Measurements from ENCODE around the gene KMT2C.
"Not testable (repeated sequence)": the region's sequence is repeated elsewhere in the genome, so short reads cannot be mapped to it uniquely, and the experiment has no call there.

Gene KMT2C

GRCh38 chr7:152286972-152287371 lies 148.8 kb downstream of the KMT2C start:
- DNase-seq: not testable (repeated sequence)

- not testable (repeated sequence) for DNase-seq
Observed at GRCh38 chr7:152286219-152286618, 149.6 kb downstream of the KMT2C start.

GRCh38 chr7:152284998-152285397 lies 150.8 kb downstream of the KMT2C start:
- not testable (repeated sequence) for DNase-seq

GRCh38 chr7:152277687-152278086 lies 158.1 kb downstream of the KMT2C start:
- not testable (repeated sequence) for DNase-seq

GRCh38 chr7:152270427-152270826 lies 165.4 kb downstream of the KMT2C start:
- not testable (repeated sequence) for DNase-seq

GRCh38 chr7:152266859-152267258 lies 168.9 kb downstream of the KMT2C start:
- DNase-seq: not testable (repeated sequence)

GRCh38 chr7:152264915-152265314 lies 170.9 kb downstream of the KMT2C start:
- not testable (repeated sequence) for DNase-seq

GRCh38 chr7:152262146-152262545 lies 173.7 kb downstream of the KMT2C start:
- not testable (repeated sequence) for DNase-seq

GRCh38 chr7:152259645-152260044 lies 176.2 kb downstream of the KMT2C start:
- not testable (repeated sequence) for DNase-seq

GRCh38 chr7:152247851-152248250 lies 188.0 kb downstream of the KMT2C start:
- not testable (repeated sequence) for DNase-seq

GRCh38 chr7:152245417-152245816 lies 190.4 kb downstream of the KMT2C start:
- not testable (repeated sequence) for DNase-seq

- not testable (repeated sequence) for DNase-seq
Observed at GRCh38 chr7:152243464-152243863, 192.3 kb downstream of the KMT2C start.

- DNase-seq: not testable (repeated sequence)
Observed at GRCh38 chr7:152241301-152241700, 194.5 kb downstream of the KMT2C start.

- DNase-seq: not testable (repeated sequence)
Observed at GRCh38 chr7:152236306-152236705, 199.5 kb downstream of the KMT2C start.

GRCh38 chr7:152234421-152234820 lies 201.4 kb downstream of the KMT2C start:
- DNase-seq: not testable (repeated sequence)

GRCh38 chr7:152231089-152231488 lies 204.7 kb downstream of the KMT2C start:
- DNase-seq: no peak

- DNase-seq: not testable (repeated sequence)
Observed at GRCh38 chr7:152219556-152219955, 216.2 kb downstream of the KMT2C start.

GRCh38 chr7:152208766-152209165 lies 227.0 kb downstream of the KMT2C start:
- DNase-seq: not testable (repeated sequence)

- DNase-seq: not testable (repeated sequence)
Observed at GRCh38 chr7:152204417-152204816, 231.4 kb downstream of the KMT2C start.

GRCh38 chr7:152203095-152203494 lies 232.7 kb downstream of the KMT2C start:
- no peak for DNase-seq

GRCh38 chr7:152202056-152202455 lies 233.7 kb downstream of the KMT2C start:
- no peak for DNase-seq

GRCh38 chr7:152200395-152200794 lies 235.4 kb downstream of the KMT2C start:
- no peak for DNase-seq

GRCh38 chr7:152196391-152196790 lies 239.4 kb downstream of the KMT2C start:
- no peak for DNase-seq

- no peak for DNase-seq
Observed at GRCh38 chr7:152193880-152194279, 241.9 kb downstream of the KMT2C start.

GRCh38 chr7:152189061-152189460 lies 246.7 kb downstream of the KMT2C start:
- no peak for DNase-seq

GRCh38 chr7:152185558-152185957 lies 250.2 kb downstream of the KMT2C start:
- DNase-seq: no peak

All from activated naive CD4-positive, alpha-beta T cell treated with Interleukin-2 at 50 U/mL for 16 hours (primary cell).